OCI-LY7 (cell line): Measurements from ENCODE around the gene IGBP1.

Experiments used
- CTCF ChIP-seq: fragments of 200-600 bp; sonication (generic); conservative IDR thresholded peaks from 2 replicates; pipeline ENCODE4 v1.5.1; 2014; ENCODE audit warnings: mild to moderate bottlenecking, antibody characterized with exemption, low read length, moderate library complexity, mixed read lengths
- EZH2phosphoT487 ChIP-seq: fragments of 200-600 bp; sonication (generic); IDR thresholded peaks from 2 replicates; pipeline ENCODE4 v1.6.1; 2018; ENCODE audit warnings: low read depth, borderline replicate concordance, mild to moderate bottlenecking, mixed run types, antibody characterized with exemption, low read length, moderate library complexity, mixed read lengths

GRCh38 chrX:70134116-70134477, 850 bp downstream of the IGBP1 start:
- no peak for TF ChIP-seq CTCF
- no peak for TF ChIP-seq EZH2phosphoT487
